SIG-M5 (cell line): ENCODE data around the gene AIFM3.
"Not testable (repeated sequence)": the region's sequence is repeated elsewhere in the genome, so short reads cannot be mapped to it uniquely, and the experiment has no call there.

Source experiments
- DNase-seq: peaks from one replicate; lab custom pipeline; 2025; lab: John Stamatoyannopoulos, UW

Gene AIFM3

DNA sequence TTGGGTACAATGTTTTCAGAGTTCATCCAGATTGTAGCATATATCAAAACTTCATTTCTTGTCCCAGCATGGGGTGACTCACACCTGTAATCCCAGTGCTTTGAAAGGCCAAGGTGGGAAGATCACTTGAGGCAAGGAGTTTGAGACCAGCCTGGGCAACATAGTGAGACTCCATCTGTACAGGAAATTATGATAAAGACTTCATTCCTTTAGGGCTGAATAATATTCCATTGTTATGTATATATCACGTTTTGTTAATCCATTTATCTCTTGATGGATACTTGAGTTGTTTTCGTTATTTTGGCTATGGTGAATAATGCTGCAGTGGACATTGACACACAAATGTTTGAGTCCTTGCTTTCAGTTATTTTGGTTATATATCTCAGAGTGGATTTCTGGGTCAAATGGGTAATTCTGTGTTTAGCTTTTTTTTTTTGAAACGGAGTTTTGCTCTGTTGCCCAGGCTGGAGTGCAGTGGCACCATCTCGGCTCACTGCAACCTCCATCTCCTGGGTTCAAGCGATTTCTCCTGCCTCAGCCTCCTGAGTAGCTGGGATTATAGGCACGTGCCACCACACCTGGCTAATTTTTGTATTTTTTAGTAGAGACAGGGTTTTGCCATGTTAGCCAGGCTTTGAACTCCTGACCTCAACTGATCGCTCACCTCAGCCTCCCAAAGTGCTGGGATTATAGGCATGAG lies 24.7 kb upstream of the AIFM3 start:
- DNase-seq: not testable (repeated sequence)

DNA sequence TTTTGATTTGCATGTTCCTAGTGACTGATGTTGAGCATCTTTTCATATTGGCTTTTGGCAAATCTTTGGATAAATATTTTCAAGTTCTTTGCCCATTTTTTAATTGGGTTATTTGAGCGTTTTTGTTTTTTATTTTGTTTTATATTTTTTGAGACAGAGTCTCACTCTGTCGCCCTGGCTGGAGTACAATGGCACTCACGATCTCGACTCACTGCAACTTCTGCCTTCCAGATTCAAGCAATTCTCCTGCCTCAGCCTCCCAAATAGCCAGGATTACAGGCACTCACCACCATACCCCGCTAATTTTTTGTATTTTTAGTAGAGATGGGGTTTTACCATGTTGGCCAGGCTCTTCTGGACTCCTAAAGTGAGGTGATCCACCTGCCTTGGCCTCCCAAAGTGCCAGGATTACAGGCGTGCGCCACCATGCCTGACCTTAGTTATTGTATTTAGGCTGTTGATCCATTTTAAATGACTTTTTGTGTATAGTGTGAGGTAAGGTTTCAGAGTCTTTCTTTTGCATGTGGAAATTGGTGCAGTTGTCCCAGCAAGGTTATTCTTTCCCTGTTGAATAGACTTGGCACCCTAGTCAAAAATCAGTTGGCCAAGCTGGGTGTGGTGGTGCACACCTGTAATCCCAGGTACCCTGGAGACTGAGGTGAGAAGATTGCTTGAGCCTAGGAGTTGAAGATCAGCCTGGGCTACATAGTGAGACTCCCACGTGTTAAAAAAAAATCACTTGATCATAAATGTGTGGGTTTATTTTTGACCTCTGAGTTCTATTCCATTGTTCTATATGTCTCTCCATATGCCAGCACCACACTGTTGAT lies 23.7 kb upstream of the AIFM3 start:
- DNase-seq: no peak

DNA sequence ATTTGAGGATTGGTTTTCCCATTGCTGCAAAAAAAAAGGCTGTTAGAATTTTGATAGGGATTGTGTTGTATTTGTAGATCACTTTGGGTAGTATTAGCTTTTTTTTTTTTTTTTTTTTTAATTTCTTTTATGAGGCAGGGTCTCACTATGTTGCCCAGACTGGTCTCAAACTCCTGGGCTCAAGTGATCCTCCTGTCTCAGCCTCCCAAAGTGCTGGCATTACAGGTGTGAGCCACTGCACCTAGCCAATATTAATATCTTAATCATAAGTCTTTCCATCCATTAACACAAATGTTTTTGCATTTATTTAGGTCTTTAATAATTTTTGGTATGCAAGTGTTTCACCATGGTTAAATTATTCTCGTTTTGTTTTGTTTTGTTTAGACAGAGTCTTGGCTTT lies 23.0 kb upstream of the AIFM3 start:
- DNase-seq: no peak

DNA sequence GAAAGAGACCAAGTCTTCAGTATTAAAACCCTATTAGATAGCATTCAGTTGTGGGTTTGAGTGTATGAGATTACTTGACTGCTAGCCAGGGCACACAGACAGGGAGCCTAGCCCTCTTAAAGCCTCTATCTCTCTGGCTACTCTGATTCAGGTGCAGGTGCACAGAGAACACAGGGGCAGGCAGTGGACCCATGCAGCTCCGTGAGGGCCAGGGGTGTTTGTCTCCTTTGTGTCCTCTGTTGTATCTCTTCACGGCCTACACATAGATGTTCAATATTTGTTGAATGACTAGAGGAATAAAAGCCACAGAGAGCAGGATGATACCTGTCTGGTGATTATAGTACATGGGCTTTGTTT lies 21.5 kb upstream of the AIFM3 start:
- DNase-seq: no peak

- DNase-seq: no peak
These were observed 20.7 kb upstream of the AIFM3 start for GRCh38 chr22:20946080-20946986.

DNA sequence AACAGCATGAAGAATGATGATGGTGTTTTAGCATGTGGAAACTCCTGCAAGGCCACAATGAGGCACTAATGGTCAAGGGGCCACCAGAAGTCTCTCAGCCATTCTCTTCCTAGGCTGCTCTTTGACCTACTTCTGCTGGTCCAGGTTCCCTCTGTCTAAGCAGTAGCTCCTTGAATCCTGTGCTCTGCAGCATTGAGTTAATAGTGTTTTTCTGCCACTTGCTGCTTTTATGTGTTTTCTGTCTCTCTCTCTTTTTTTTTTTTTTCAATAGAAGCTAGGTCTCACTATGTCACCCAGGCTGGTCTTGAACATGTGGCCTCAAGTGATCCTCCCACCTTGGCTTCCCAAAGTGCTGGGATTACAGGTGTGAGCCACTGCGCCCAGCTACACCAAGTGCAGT lies 20.1 kb upstream of the AIFM3 start:
- no peak for DNase-seq

DNA sequence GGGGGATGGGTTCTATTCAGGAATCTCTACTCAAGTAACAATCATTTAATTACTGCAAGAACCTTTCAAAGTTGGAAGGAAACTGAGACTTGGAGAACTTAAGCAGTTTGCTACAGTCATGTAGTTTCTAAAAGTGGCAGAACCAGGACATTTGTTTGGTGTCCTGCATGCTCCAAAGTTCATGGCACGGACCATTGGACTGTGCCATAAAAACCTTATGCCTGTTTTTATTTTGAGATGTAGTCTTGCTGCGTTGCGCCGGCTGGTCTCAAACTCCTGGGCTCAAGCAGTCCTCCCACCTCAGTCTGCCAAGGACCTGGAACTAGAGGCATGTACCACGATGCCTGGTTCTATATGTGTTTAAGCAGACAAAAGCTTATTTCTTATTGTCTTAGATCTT lies 18.6 kb upstream of the AIFM3 start:
- DNase-seq: no peak

- DNase-seq: no peak
These were observed 18.1 kb upstream of the AIFM3 start for GRCh38 chr22:20948989-20949388.

DNA sequence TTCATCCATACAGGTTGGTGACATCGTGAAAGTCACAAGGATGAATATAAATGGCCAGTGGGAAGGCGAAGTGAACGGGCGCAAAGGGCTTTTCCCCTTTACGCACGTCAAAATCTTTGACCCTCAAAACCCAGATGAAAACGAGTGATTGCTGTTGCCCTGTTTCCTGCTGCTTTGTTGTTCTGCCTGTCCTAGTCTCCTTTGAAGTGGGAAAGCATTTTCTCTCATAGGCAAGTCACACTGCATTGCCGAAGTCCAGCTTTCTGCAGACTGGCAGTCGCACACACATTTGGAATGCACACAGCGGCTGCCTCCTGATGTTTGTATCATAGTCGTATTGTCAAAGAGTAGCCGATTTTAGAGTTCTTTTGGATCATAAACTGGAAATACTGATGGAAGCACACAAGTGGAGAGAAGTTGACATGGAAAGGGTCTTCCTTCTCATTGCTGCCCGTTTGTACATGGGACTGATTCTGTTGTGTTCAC lies 17.3 kb upstream of the AIFM3 start:
- no peak for DNase-seq

DNA sequence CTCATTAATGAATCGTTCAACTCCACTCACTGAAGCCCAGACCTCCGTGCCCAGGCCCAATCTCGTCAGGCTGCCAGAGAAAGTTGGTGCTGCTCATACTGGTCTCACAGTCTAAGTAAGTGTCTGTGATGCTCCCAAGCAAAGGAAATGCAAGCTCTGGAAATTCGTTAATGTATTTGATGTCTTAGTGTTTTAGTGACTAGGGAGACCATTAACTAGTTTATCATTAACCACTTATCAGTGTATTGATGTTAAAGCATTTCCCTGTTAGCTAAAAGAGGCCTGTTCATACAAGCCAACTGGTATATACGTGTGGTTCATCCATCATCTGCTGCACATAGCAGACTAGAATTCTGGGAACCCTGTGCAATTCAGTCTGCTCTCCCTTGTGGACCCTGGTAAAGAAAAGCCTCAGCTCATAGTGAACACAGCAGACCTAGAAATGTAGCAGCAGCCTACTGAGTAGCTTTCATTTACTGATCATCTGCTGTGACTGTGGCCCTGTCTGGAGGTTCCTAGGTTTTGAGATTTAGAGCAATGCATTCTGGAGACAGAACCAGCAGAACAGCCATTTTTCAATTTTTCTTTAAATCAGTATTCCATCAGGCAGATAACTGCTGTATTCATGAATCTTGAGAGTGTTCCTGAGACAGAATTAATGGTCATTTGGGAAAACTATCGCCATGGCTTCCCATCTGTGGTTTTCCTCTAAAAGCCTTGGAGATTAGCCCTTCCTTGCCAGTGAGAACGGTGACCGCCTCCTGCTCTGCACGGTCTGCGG lies 15.7 kb upstream of the AIFM3 start:
- no peak for DNase-seq

DNA sequence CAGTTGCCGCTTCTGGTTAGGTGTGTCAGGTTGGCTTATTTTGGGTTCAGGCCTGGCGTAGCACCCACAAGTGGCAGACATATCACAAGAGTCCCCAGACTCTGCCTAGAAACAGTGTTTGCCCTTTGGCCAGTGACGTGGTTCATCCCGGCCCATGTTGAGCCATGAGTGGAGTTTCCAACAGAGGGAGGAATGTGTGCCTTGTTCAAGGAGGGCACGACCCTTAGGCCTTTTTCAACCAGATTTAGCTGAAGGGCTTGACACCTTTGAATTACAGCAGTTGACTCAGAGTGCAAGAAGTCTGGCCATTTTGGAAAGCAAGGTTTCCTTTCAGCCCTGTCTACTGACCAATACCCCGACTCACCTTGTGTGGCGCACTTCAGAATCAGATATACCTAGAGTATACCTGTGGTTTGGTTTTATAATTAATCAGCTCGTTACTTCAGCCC lies 15.1 kb upstream of the AIFM3 start:
- no peak for DNase-seq

GRCh38 chr22:20952544-20953341 lies 14.3 kb upstream of the AIFM3 start:
- no peak for DNase-seq

DNA sequence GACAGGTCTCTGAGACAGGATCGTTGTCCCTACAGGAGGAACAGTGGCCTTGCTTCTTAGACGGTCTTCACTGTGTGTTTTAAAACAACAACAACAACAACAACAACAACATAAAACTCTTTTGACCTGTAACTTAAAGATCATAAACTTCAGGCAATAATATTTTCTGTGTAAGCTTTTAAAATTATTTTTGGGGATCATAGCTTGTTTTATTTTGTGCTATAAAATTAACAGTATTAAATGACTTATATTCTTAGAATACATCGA lies 13.8 kb upstream of the AIFM3 start:
- DNase-seq: no peak

GRCh38 chr22:20953668-20954500 lies 13.2 kb upstream of the AIFM3 start:
- DNase-seq: peak; percentile 52

DNA sequence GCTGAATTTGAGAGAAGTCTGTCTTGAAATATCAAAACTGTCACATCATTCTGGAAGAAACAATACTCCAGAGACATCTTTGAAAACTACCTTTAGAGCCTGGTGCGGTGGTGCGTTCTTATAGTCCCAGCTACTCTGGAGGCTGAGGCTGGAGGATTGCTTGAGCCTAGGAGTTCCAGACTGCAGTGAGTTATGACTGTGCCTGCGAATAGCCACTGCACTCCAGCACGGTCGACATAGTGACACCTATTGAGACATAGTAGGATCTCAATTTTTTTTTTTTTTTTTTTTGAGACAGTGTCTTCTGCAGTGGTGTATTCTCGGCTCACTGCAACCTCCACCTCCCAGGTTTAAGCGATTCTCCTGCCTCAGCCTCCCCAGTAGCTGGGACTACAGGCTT lies 11.5 kb upstream of the AIFM3 start:
- no peak for DNase-seq

DNA sequence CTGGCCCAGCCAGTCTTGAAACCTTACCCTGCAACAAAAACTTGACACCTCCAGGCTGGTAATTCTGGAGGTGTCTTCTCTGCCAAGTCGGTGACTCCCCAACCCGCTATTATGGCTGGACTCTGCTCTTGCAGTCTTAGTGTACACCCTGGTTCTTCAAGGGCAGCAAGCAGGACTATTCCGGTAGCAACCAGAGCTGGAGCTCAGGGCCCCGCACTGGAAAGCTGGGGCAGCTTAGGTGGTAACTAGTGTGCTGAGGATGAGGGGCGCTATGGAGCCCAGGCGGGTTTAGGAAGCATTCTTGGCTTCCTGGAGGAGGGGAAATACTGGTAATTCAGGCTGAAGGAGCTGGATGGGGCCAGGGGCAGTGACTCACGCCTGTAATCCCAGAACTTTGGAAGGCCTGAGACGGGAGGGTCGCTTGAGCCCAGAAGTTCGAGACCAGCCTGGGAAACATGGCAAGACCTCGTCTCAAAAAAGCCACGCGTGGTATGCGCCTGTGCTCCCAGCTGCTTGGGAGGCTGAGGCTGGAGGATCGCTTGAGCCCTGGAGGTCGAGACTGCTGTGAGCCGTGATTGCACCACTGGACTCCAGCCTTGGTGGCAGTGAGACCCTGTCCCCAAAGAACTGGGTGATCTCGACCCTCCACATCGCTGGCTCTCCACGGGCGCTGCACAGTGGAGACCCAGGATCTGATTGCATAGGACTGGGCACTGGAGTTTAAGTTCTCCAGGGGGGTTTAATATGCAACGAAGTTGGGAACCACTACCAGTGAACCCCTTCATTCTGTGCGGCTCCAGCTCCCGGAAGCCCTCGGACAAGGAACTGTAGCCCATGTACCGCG lies 10.6 kb upstream of the AIFM3 start:
- no peak for DNase-seq

DNA sequence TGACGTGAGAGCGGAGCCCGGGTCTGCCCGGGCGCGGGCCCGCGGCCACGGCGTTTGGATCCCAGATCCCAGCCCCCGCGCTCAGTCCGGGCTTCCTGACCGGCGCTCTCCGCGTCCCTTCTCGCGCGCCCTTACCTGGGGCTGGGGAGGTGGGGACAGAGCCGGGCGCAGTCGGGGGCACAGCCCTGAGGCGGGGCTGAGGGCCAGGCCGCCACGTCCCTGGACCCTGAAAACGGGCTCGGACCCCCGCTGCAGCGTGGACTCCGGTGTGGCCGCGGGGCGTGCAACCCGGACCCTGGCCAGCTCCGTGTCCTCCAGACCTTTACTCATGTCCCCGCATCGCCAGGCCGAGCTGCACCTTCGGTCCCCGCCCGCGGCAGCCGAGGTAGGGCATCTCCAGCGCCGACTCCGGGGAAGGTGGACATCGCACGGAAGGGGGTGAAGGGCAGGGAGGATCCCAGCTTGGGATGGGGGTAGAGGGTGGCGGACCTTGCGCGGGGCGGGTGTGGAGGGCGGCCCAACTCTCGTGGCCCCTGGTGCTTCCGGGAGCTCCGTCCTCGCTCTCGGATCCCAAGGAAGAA lies 9.9 kb upstream of the AIFM3 start:
- no peak for DNase-seq

GRCh38 chr22:20957683-20958431 lies 9.2 kb upstream of the AIFM3 start:
- DNase-seq: no peak
